Measurements from ENCODE around the gene DDIT3.
"Not testable (repeated sequence)": the region's sequence is repeated elsewhere in the genome, so short reads cannot be mapped to it uniquely, and the experiment has no call there.

The DDIT3 gene, protein sequence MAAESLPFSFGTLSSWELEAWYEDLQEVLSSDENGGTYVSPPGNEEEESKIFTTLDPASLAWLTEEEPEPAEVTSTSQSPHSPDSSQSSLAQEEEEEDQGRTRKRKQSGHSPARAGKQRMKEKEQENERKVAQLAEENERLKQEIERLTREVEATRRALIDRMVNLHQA

DNA sequence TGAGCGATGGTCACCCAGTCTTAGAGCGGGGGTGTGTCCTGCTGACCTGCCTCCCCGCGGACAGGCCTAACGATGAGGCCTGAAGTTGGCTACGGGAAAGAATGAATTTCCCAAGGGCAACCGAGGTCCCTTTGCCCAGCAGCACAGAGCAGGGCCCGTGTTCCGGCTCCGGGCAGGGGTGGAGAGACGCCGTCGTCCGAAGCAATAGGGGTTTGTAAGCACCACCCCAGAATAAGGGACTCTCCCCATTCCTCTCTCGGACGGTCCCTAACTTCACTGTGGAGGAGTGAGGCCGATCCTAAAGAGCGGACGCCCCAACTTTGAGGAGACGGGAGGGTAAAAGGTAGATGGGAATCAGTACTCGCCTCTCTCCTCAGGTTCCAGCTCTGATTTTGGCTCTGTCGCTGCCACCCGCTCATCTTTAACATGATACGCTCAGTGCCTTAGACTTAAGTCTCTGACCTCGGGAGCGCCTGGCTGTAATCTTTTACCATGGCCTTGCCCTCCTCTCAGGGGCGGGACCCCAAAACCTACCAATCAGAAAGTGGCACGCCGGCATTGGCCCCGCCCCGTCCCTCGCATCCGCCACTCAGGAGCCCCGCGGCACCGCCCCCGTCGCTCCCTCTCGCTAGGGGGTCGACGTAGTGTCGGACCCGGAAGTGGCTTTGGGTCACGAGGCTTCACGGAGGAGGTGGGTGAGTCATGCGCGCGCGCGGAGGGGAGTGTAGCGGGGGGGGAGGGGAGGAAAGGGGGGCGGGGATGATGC lies at the start of gene DDIT3:
Gene DDIT3 (minus strand): TSS at position 462 of the 766 bp plus-strand sequence. CDS start 3,108 bp downstream, outside the sequence.
- DNase-seq: peak; percentile 99

DNA sequence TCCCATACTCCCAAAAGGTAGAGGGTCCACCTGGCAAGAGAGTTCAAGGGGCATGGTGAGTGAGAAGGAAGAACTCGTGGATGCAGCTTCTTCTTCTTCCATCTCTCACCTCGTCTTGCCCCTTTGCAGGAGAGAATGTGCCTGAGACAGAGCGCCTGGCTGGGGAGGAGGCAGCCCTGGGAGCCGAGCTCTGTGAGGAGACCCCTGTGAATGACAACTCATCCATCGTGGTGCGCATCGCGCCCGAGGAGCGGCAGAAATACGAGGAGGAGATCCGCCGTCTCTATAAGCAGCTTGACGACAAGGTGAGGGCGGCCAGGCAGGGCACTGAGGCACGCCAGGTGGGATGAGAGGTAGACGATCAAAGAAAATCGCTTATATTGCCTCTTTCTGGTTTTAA lies 49.5 kb upstream of the DDIT3 start:
- DNase-seq: no peak

DNA sequence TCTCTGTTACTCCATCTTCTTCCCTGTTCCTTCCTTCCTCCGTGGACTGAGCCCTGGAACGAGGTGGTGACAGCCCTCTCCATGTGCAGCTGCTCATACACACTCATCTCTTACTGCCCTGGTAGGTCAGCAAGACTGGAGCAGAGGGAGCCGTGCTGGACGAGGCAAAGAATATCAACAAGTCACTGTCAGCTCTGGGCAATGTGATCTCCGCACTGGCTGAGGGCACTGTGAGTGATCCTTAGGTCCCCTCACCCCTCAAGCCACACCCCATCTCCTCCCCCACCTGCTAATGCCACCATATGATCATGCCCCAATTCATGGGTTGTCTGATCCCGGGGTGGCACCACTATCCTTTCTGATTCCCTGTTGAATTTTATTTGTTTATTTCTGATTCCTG lies 48.5 kb upstream of the DDIT3 start:
- DNase-seq: no peak

DNA sequence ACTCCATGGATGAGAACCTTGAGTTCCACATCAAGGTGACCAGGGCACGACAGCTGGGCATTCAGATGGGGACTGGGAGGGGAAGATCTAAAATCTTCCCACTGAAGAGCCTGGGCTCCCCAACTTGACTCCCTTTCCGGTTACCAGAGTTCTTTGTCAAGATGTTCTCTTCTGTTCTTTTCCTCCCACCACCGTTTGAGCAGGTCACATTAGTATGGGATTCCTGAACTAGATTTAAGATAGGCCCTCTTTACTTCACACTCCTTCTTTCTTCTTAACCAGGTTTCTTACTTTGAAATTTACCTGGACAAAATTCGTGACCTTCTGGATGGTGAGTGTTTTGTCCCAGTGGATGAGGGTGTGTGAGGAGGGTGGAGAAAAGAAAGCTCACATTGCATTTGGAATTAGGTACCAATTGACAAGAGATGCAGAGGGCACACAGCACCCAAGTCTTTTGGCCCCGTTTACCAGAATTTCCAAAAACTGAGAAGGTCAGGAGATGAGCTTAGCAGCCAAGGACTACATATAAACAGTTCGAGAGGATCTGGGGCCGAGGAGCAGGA lies 43.9 kb upstream of the DDIT3 start:
- no peak for DNase-seq

DNA sequence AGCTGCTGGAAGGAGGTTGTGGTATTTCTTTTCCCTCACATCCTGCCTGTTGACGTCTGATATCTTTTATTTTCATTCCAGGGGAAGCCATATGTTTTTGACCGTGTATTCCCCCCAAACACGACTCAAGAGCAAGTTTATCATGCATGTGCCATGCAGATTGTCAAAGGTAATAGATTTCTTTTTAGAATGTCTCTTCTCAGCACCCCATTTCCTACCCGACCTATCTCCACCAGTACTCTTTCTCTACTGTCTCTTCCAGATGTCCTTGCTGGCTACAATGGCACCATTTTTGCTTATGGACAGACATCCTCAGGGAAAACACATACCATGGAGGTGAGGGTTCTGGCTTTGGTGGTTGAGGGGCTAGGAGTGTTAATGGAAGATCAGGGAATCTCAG lies 43.0 kb upstream of the DDIT3 start:
- no peak for DNase-seq

DNA sequence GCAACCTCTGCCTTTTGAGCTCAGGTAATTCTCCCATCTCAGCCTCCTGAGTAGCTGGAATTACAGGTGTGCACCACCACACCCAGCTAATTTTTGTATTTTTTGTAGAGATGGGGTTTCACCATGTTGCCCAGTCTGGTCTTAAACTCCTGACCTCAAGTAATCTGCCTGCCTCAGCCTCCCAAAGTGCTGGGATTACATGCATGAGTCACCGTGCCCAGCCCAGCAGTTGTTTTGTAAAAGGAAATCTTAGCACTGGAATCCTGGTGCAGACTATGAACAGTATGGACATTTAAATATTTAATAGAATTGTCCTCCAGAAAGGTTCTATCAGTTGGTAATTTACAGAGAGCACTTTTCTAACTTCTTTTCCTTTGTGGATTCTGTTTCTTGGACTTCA lies 40.8 kb upstream of the DDIT3 start:
- not testable (repeated sequence) for DNase-seq

DNA sequence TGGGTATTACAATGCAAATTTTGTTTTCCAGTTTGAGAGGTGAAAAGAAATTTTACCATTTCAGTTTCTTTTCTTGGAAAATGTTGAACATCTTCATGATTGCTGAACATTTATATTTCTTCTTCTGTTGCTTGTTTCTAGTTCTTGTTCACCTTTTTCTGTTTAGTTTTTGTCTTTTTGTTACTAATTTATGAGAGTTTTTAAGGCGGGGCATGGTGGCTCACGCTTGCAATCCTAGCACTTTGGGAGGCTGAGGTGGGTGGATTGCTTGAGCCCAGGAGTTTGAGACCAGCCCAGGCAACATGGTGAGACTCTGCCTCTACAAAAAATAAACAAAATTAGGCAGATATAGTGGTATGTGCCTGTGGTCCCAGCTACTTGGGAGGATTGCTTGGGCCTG lies 40.2 kb upstream of the DDIT3 start:
- no peak for DNase-seq

DNA sequence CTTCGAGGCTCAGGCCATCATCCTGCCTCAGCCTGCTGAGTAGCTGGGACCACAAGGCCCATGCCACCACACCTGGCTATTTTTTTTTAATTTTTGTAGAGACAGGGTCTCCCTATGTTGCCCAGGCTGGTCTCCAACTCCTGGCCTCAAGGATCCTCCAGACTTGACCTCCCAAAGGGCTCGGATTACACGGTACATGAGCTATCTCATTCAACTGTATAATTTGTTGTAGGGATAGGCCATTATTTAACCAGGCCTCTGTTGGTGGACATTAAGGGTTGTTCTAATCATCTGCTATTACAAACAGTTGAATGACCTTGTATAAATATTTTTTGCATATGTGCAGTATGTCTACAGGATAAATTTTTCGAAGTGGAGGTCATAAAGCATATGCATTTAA lies 38.5 kb upstream of the DDIT3 start:
- no peak for DNase-seq

DNA sequence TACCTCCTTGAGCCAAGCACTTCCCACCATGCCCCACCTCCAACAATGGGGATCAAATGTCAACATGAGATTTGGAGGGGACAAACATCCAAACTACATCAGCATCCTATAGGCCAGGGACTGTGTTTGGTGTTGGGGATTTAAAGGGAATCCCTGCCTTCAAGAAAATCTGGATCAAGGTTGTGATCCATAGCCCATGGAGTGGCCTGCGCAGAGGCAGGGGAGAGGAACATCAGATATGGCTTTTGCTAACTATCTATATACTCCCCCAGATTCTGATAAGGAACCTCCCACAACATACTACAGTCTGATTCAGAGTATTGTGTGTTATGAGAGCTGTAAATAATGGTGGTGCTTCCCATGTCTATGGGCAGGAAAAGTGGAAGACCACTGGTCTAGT lies 34.6 kb upstream of the DDIT3 start:
- DNase-seq: no peak

DNA sequence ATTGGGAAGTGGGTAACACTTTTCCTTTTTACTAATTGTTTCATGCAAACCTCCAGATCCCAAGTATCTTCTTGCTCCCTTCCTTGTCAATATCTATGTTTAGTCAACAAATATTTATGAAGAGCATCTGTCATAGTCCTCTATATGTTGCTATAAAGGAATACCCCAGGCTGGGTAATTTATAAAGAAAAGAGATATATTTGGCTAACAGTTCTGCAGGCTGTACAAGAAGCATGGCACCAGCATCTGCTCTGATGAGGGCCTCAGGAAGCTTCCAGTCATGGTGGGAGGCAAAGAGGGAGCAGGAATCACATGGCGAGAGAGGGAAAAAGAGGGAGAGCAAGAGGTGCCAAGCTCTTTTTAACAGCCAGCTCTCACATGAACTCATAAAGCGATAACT lies 34.1 kb upstream of the DDIT3 start:
- no peak for DNase-seq

DNA sequence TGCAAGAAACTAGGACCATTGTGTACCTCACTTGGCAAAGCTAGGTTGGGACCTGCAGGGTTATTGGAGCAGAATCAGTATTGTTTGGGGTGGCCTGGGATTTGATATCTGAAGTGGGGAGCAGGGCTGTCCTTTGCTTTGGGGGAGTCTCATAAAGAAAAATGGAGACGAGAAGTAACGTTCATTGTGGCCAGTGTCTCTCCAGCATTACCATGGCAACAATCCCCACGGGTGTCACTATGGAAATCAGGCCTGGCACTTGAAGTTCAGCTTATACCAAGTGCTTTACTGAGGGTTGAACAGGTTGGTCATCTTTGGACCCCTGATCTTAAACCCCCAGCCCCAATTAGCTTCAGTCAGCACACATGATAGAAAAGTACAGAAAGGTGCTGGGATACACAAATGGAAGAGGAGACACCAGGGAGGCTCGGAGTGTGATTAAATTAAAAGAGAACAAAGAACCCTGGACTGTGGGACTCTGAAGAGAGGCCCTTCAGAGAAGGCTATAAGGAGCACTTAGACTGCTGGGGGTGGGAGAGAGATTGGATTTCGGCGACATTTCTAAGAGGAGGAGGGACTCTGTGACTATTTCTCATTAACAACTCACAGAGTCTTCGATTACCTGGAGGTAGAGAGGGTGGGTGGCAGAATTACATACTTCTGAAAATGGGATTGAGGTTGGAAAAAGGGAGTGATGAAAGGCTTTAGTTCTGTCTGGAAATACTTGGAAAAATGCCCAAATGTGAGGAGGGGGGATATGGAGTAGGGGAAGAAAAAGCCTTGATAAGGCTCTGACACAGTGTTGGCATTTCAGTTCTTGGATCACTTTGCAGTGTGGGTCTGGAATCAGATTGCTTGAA lies 33.3 kb upstream of the DDIT3 start:
- no peak for DNase-seq

DNA sequence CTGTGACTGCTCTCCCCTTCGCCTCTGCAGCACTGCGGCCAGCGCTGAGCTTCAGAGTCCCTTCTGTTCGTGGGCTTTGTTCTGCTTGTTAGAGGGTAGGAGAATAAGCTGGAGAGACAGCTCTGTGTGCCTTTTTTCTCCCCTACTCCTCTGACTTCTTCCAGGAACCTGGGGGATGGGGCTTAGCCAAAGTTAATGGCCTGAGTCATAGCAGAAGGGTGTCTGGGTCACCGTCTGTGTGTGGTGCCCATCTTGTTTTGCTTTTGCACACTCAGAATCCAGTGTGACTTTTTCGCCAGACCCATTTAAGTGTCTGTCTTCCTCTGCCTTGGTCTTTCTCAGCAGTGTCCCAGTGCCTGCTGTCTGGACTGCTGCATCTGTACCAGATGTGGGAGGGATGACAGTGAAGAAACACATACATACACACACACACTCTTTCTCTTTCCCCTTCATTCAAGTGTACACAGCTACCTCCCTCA lies 32.6 kb upstream of the DDIT3 start:
- no peak for DNase-seq

DNA sequence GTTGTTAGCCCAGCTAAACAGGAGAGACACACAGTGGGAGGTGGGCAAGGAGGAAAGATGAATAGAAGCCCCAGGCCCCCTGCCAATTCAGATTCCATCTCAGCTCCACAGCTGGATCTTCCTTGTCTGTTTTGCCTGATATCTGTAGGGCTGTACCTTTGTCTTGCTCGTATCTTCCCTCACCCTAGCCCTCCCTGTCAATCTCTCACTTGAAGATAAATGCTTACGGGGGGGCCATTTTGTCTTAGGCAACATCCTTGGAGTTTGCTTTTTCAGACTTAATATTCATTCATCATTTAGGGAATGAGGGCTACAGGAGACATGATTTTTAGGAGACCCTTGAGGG lies 32.0 kb upstream of the DDIT3 start:
- no peak for DNase-seq

DNA sequence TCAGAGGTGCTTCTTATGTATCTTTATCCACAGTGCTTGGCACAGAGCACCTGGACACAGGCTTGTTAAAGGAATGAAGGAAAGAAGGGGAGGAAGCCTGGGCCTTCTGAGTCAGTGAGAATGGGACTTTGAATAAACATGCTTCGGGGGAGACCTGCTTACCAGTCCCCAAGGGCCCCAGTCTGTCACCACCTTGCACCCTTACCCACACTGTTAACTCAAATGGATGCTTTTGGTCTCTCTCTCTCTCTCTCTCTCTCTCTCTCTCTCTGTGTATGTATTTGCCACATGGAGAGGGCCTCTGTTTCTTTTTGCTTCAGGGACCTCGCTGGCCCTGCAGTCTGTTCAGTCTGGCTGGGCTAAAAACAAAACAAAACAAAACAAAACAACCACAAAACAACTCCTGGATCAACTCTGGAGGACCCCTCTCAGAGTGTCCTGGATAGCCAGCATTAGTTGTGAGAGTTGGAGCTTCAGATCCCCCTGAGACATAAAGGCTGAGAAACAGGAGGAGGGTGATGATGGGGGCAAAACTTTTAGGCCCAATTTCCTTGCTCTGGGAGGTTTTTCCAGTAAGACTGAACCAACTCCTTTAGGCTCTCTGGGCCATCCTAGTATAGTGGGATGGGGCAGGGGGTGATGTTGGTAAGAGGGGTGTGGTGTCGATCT lies 31.5 kb upstream of the DDIT3 start:
- no peak for DNase-seq

DNA sequence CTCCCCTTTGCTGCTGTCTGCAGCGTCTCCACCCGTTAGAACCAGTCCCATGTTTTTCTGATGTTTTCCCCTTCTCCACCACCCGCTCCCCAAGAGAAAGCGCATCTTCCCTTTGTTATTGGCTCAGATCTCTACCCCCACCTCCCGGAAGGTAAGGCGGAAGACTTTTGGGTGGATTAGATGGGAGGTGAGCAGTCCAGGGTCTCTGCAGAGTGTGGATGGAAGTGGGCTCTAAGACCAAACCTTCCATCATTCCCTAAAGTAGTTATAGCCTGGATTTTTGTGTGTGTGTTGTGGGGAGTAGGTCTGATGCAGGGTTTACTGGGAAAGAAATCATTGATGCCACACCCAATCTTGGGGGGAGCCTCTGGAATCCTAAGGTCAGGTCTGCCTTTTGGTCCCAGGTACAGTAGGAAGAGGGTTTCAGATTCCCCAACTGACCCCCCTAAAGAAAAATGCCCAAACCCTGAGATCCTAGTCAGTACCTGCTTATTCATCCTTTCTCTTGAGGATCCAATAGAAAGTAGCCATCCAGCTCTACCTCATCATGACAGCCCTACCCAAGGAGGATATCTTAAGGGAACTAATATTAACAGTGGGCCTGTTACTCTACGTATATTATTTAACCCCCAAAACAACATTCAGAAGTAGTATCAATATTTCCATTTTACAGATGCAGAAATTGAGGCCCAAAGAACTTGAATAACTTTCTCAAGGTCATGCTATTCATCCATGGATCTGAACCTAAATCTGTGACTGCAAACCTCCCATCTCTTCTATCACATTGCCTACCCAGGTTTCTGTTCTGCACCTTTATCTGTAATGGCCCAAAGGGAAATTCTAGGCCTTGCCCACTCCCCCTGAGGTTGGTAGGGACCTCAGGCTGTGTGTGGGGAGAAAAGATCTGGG lies 30.6 kb upstream of the DDIT3 start:
- no peak for DNase-seq

DNA sequence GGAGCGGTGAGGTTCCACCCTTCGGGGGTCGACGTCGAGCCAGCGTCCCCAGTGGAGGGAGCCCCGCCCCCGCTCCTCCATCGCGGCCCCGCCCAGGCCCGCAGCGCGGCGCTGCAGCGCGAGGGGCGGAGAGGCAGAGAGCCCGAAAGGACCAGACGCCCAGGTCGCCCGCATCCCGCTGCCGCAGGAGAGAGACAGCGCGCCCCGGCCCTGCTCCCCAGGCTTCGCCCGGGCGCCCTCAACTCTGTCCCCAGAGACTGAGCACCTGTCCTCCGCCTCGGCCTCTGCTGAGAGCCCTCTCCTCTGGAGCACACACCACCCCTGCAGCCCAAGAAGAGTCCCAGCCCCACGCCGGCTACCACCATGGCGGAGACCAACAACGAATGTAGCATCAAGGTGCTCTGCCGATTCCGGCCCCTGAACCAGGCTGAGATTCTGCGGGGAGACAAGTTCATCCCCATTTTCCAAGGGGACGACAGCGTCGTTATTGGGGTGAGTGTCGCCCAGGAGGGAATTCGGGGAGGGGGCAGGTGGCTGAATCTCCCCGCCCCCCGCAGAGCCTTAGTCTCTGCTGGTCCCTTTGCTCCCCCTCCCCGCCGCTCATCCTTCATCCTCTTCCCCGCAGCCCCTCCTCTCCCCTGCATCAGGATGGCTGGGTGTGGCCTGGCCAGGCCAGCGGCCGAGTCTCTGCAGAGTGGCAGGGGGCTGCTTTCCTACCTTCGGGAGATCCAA lies 29.8 kb upstream of the DDIT3 start, which contains the start of gene KIF5A:
Gene KIF5A (plus strand): TSS at position 136 of the 732 bp plus-strand sequence. CDS start 228 bp downstream, at position 364.
- DNase-seq: peak; percentile 69

DNA sequence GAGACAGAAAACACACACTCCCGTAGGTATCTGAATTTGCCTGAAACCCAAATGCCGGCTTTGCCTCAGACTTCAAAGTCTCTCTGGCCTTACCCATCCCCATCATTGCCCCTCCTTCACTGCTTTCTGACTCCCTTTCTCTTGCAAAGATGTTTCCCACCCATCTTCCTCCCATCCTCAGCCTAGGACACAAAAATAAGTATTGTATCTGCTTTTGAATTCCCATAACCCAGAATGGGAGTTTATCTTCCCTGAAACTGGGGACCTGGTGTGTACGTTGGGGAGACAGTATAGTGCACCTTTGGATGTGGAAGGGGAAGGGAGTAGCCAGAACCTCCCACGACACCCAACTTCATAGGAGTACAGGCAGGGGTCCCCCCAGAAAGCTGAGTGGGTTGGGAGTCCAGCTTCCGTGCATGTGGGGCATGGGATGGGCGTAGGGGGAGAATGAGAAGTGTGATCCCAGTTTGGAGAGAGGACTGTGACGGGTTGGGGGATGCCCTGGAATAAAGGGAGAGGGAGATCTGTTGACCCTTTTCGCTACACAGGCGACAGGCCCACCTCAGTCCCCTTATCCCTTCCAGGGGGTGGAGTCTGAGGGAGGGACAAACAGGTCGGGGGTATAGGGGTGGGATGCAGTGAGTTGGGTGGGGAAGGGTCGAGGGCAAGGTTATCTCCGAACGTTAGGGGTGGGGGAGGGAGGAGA lies 29.0 kb upstream of the DDIT3 start:
- no peak for DNase-seq

DNA sequence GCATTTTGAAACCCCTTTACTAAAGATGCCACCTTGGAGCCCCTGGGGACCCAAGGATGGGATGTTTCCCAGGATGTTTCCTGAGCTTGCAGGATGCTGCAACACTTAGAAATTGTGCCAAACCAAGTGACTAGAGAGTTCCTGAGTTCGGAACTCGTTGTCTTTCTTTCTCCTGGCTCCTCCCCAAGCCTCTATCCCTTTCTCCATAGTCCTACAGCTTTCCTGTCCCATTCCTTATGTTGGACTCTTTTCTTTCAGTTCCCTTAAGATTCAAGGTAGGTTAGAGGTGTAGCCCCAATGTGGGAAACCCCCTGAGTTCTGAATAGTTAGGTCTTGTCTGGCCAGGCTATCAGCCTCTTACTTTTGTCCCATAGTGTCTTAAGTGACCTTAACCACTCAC lies 28.2 kb upstream of the DDIT3 start:
- no peak for DNase-seq

DNA sequence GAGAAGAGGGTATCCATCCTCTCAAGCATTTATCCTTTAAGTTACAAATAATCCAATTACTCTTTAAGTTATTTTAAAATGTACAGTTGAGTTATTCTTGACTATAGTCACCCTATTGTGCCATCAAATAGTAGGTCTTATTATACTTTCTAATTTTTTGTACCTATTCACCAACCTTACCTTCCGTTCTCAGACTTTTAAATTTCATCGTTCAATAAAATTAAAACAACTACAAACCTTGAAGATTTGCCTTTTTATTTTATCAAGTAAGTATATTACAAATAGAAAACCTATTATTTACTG lies 27.6 kb upstream of the DDIT3 start:
- no peak for DNase-seq

DNA sequence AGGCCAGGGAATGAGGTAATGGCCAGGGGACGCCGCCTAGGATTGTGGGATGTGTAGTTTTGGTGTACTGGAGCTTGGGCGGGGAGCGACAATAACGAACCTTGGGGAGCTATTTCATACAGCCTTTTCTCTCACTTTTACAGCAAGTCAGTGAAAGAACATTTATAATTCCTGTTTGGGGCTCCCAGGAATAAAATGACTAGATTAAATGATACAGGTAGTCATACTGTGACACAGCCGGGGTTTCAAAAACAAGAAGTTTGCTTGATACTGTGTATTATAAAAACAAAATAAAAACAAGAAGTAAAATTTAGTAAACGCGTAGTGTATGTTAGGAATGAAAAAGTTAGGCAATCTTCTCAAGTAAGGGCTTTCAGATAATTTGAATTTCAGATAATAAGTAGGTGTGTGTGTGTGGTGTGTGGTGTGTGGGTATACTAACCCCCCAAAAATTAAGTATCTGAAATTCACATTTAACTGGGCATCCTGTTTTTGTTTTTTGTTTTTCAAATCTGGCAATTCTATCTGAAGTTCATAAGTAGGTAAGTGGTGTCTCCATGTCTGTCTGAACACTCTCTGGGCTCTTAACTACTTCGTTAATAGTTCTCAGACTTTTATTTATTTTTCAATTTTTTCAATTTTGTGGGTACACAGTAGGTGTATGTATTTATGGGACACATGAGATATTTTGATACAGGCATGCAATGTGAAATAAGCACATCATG lies 27.1 kb upstream of the DDIT3 start:
- no peak for DNase-seq

Data from NCI-H2171 (cell line).